Measurements from ENCODE around the gene RBM18.

Gene RBM18

DNA sequence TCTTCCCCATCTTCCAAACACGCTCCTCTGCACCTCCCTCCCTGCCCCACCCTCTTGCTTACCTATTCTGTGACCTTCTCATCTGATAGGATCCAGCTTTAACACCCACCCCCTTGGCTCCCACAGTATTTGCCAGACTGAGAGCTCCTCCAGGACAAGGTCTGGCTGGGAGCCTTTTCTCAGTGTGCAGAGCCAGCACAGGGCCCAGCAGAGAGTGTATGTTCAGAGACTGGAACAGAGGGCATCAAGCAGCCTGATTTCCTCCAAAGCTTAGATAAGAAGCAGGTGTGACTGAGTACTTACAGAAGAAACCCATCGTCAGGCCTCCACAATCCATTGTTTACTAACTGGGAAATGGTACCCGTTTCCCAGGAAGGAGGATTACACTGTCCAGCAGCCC is 62.5 kb downstream of the RBM18 start:
- H4K20me1 ChIP-seq (ENCODE audit: insufficient read depth, low read length): no peaks in the 10 kb centered on the region
- H2AFZ ChIP-seq (ENCODE audit: low read length): no peak overlapping the region
- H3K9me2 ChIP-seq (ENCODE audit: low read depth, low read length): no peaks in the 10 kb centered on the region
- no peak overlapping the region for H3K4me3 ChIP-seq (ENCODE audit: low read depth, low read length, poor library complexity, severe bottlenecking)
- no peaks in the 10 kb centered on the region for H3K9me3 ChIP-seq (ENCODE audit: low read length)
- no peak overlapping the region for H3K9ac ChIP-seq (ENCODE audit: low read length)
- no peaks in the 10 kb centered on the region for H3K79me2 ChIP-seq (ENCODE audit: insufficient read depth, low read length)
- no peaks in the 10 kb centered on the region for H3F3A ChIP-seq (ENCODE audit: insufficient read depth, low read length)
- TF ChIP-seq, protein P1, sequence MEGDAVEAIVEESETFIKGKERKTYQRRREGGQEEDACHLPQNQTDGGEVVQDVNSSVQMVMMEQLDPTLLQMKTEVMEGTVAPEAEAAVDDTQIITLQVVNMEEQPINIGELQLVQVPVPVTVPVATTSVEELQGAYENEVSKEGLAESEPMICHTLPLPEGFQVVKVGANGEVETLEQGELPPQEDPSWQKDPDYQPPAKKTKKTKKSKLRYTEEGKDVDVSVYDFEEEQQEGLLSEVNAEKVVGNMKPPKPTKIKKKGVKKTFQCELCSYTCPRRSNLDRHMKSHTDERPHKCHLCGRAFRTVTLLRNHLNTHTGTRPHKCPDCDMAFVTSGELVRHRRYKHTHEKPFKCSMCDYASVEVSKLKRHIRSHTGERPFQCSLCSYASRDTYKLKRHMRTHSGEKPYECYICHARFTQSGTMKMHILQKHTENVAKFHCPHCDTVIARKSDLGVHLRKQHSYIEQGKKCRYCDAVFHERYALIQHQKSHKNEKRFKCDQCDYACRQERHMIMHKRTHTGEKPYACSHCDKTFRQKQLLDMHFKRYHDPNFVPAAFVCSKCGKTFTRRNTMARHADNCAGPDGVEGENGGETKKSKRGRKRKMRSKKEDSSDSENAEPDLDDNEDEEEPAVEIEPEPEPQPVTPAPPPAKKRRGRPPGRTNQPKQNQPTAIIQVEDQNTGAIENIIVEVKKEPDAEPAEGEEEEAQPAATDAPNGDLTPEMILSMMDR (IDR thresholded peaks at IDR 0.05; ENCODE audit: low read length): no peak
- no peak for TF ChIP-seq EZH2 (IDR thresholded peaks at IDR 0.05; ENCODE audit: borderline replicate concordance, low read length)
- no peaks in the 10 kb centered on the region for H3K36me3 ChIP-seq (ENCODE audit: insufficient read depth, low read length)
- H3K4me2 ChIP-seq (ENCODE audit: low read length): no peak overlapping the region
- H3K27ac ChIP-seq (ENCODE audit: low read depth, low read length, poor library complexity, severe bottlenecking): no peak overlapping the region
- no peaks in the 10 kb centered on the region for H3K4me1 ChIP-seq (ENCODE audit: insufficient read depth, low read length, severe bottlenecking)
- no peaks in the 10 kb centered on the region for H3K27me3 ChIP-seq (ENCODE audit: insufficient read depth, low read length)

DNA sequence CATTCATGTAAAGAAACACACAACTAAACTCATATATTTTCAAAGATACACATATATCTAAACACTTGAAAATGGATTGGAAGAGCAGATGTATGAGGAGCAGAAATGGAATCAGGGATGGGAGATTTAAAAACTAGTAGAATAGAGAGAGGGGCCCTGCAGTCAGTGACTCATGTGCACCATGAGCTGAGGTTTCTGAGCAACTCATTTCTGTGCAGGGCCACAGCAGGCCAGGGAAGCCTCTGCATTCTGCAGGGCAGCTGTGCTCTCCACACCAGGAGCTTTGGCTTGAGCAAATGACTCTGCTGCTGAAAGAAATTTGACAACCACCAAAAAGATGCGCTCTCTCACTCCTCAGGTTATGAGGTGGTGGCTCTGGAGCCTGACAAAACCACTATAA is 63.0 kb downstream of the RBM18 start:
- Histone ChIP-seq H4K20me1 (ENCODE audit: insufficient read depth, low read length) (no peaks in the 10 kb centered on the region), H3K4me3 (ENCODE audit: low read depth, low read length, poor library complexity, severe bottlenecking) (no peak overlapping the region), H3F3A (ENCODE audit: insufficient read depth, low read length) (no peaks in the 10 kb centered on the region), H3K9me2 (ENCODE audit: low read depth, low read length) (no peaks in the 10 kb centered on the region), H3K79me2 (ENCODE audit: insufficient read depth, low read length) (no peaks in the 10 kb centered on the region), H3K9me3 (ENCODE audit: low read length) (no peaks in the 10 kb centered on the region), H3K27me3 (ENCODE audit: insufficient read depth, low read length) (no peaks in the 10 kb centered on the region), H3K4me1 (ENCODE audit: insufficient read depth, low read length, severe bottlenecking) (no peaks in the 10 kb centered on the region), H3K27ac (ENCODE audit: low read depth, low read length, poor library complexity, severe bottlenecking) (no peak overlapping the region), H2AFZ (ENCODE audit: low read length) (no peak overlapping the region), H3K36me3 (ENCODE audit: insufficient read depth, low read length) (no peaks in the 10 kb centered on the region), H3K4me2 (ENCODE audit: low read length) (no peak overlapping the region), H3K9ac (ENCODE audit: low read length) (no peak overlapping the region)
- no peak for TF ChIP-seq EZH2 (IDR thresholded peaks at IDR 0.05; ENCODE audit: borderline replicate concordance, low read length)
- TF ChIP-seq, protein P1 (IDR thresholded peaks at IDR 0.05; ENCODE audit: low read length): no peak

DNA sequence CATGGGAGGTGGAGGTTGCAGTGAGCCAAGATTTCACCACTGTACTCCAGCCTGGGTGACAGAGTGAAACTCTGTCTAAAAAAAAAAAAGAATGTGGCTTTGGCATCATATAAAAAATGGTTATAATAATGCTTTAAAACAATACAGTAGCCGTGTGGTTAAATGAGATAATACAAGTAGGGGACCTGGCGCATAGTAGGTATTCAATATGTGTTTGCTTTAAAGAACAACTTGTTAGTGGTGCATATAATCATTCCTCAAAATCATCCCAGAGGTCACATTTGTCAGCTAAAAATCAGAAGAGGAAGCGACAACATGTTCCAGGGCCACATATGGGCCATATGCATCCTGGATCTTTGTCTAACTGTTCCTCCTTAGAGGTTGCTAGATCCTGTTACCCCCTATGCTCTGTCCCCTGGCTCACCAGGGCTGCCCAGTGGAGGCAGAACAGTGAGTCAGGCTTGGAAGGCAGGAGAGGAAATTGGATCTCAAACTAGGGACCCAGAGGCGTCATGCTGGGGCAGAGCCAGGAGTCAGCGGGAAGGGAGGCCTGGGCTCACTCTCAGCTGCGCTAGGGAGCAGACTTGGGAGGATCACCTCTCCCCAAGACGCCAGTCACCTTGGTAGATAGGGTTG is 63.6 kb downstream of the RBM18 start:
- Histone ChIP-seq H3K4me2 (ENCODE audit: low read length) (no peak overlapping the region), H3K36me3 (ENCODE audit: insufficient read depth, low read length) (no peaks in the 10 kb centered on the region), H3K4me1 (ENCODE audit: insufficient read depth, low read length, severe bottlenecking) (no peaks in the 10 kb centered on the region), H2AFZ (ENCODE audit: low read length) (no peak overlapping the region), H3K9me2 (ENCODE audit: low read depth, low read length) (no peaks in the 10 kb centered on the region), H3K79me2 (ENCODE audit: insufficient read depth, low read length) (no peaks in the 10 kb centered on the region), H3F3A (ENCODE audit: insufficient read depth, low read length) (no peaks in the 10 kb centered on the region), H3K9ac (ENCODE audit: low read length) (no peak overlapping the region), H3K9me3 (ENCODE audit: low read length) (no peaks in the 10 kb centered on the region), H3K27ac (ENCODE audit: low read depth, low read length, poor library complexity, severe bottlenecking) (no peak overlapping the region), H4K20me1 (ENCODE audit: insufficient read depth, low read length) (no peaks in the 10 kb centered on the region), H3K27me3 (ENCODE audit: insufficient read depth, low read length) (no peaks in the 10 kb centered on the region), H3K4me3 (ENCODE audit: low read depth, low read length, poor library complexity, severe bottlenecking) (no peak overlapping the region)
- TF ChIP-seq, protein P1 (IDR thresholded peaks at IDR 0.05; ENCODE audit: low read length): no peak
- TF ChIP-seq EZH2 (IDR thresholded peaks at IDR 0.05; ENCODE audit: borderline replicate concordance, low read length): no peak
